GM23338 (cell line): Measurements from ENCODE around the gene RNF11. TPM values are rescaled to one million over a fixed set of nuclear protein-coding genes. Genes with fewer than 3 reads are reported as not detected.

Source experiments
- ATAC-seq: fragments of 200-7000 bp; cut with Tn5 transposase; 3 replicates; pipeline ENCODE4 v1.9.1; 2020
- DNase-seq: peaks from one replicate; pipeline ENCODE4 v3.0.0-alpha.2; 2015; ENCODE audit warnings: low spot score
- H2AFZ ChIP-seq: fragments of 200-600 bp; sonication (generic); 2 replicates; pipeline ENCODE4 v1.8.0; 2016; ENCODE audit warnings: antibody characterized with exemption, mild to moderate bottlenecking, moderate library complexity
- H3F3A ChIP-seq: fragments of 200-600 bp; sonication (generic); replicated peaks from 2 replicates; pipeline ENCODE4 v1.8.0; 2017; ENCODE audit warnings: antibody characterized with exemption, mixed run types, low read depth
- H3K27ac ChIP-seq: fragments of 200-600 bp; sonication (generic); 2 replicates; pipeline ENCODE4 v1.6.1; 2016; ENCODE audit warnings: low read depth
- H3K27me3 ChIP-seq: fragments of 200-600 bp; sonication (generic); 2 replicates; pipeline ENCODE4 v1.8.0; 2016; ENCODE audit warnings: mild to moderate bottlenecking, mixed run types, moderate library complexity; ENCODE audit not compliant: insufficient read depth
- H3K36me3 ChIP-seq: fragments of 200-600 bp; sonication (generic); 2 replicates; pipeline ENCODE4 v1.8.0; 2016; ENCODE audit warnings: mild to moderate bottlenecking; ENCODE audit not compliant: insufficient read depth
- H3K4me1 ChIP-seq: fragments of 200-600 bp; sonication (generic); 2 replicates; pipeline ENCODE4 v1.8.0; 2016; ENCODE audit warnings: mild to moderate bottlenecking, moderate library complexity; ENCODE audit not compliant: insufficient read depth
- H3K4me2 ChIP-seq: fragments of 200-600 bp; sonication (generic); 2 replicates; pipeline ENCODE4 v1.7.1; 2017; ENCODE audit warnings: mixed run types
- H3K4me3 ChIP-seq: fragments of 200-600 bp; sonication (generic); 2 replicates; pipeline ENCODE4 v1.6.1; 2016; ENCODE audit warnings: mixed run types
- H3K79me2 ChIP-seq: fragments of 200-600 bp; sonication (generic); replicated peaks from 2 replicates; pipeline ENCODE4 v1.8.0; 2017; ENCODE audit warnings: mild to moderate bottlenecking; ENCODE audit not compliant: insufficient read depth
- H3K9me2 ChIP-seq: fragments of 200-600 bp; sonication (generic); 2 replicates; pipeline ENCODE4 v1.8.0; 2017; ENCODE audit not compliant: insufficient read depth
- H4K20me1 ChIP-seq: fragments of 200-600 bp; sonication (generic); replicated peaks from 2 replicates; pipeline ENCODE4 v1.8.0; 2017; ENCODE audit warnings: mild to moderate bottlenecking; ENCODE audit not compliant: insufficient read depth
- H3K27ac Mint-ChIP-seq: 2 replicates; pipeline ENCODE4 v1.8.0; 2020; ENCODE audit warnings: inconsistent platforms, mild to moderate bottlenecking, moderate library complexity, mixed read lengths
- H3K27me3 Mint-ChIP-seq: 3 replicates; pipeline ENCODE4 v1.8.0; 2022; ENCODE audit warnings: low read depth, mild to moderate bottlenecking, moderate library complexity, mixed read lengths, inconsistent platforms; ENCODE audit not compliant: insufficient read depth, poor library complexity
- H3K36me3 Mint-ChIP-seq: 3 replicates; pipeline ENCODE4 v1.8.0; 2021; ENCODE audit warnings: low read depth, mild to moderate bottlenecking, inconsistent platforms, moderate library complexity, mixed read lengths
- H3K4me1 Mint-ChIP-seq: 3 replicates; pipeline ENCODE4 v1.8.0; 2020; ENCODE audit warnings: mild to moderate bottlenecking, inconsistent platforms, mixed read lengths
- H3K4me3 Mint-ChIP-seq: 3 replicates; pipeline ENCODE4 v1.8.0; 2021; ENCODE audit warnings: moderate library complexity, mild to moderate bottlenecking, inconsistent platforms, mixed read lengths
- H3K9me3 Mint-ChIP-seq: 3 replicates; pipeline ENCODE4 v1.8.0; 2020; ENCODE audit warnings: moderate library complexity, mild to moderate bottlenecking, inconsistent platforms, mixed read lengths
- CREB1 ChIP-seq: fragments of 250-450 bp; sonication (Bioruptor Pico); IDR thresholded peaks from 2 replicates; pipeline ENCODE4 v1.5.0; 2020; ENCODE audit warnings: low read depth, mild to moderate bottlenecking, moderate library complexity
- CTCF ChIP-seq, 2 experiments: fragments of 200-600 bp in 1 of 2; sonication (generic) in 1 of 2; conservative IDR thresholded peaks; 2 replicates each; pipeline versions ENCODE4 v1.5.1 to v1.6.1; 2016 to 2017; ENCODE audit warnings: antibody characterized with exemption in 2 of 2, low read depth in 2 of 2, mild to moderate bottlenecking in 2 of 2, moderate library complexity in 1 of 2
- ETS1 ChIP-seq: IDR thresholded peaks from 2 replicates; pipeline ENCODE4 v1.6.1; 2016; ENCODE audit warnings: antibody characterized with exemption
- EZH2 ChIP-seq: fragments of 200-600 bp; sonication (generic); IDR thresholded peaks from one replicate; pipeline ENCODE4 v1.8.0; 2017; ENCODE audit warnings: antibody characterized with exemption, mild to moderate bottlenecking, low read depth; ENCODE audit not compliant: unreplicated experiment
- EZH2phosphoT487 ChIP-seq: fragments of 200-600 bp; sonication (generic); IDR thresholded peaks from one replicate; pipeline ENCODE4 v1.8.1; 2018; ENCODE audit warnings: antibody characterized with exemption; ENCODE audit not compliant: unreplicated experiment
- JUNB ChIP-seq: IDR thresholded peaks from one replicate; pipeline ENCODE4 v1.6.1; 2016; ENCODE audit warnings: antibody characterized with exemption; ENCODE audit not compliant: unreplicated experiment
- POLR2AphosphoS5 ChIP-seq: IDR thresholded peaks from 2 replicates; pipeline ENCODE4 v1.6.1; 2016; ENCODE audit warnings: antibody characterized with exemption, low read depth
- REST ChIP-seq: IDR thresholded peaks from one replicate; pipeline ENCODE4 v1.6.1; 2018; ENCODE audit warnings: antibody characterized with exemption; ENCODE audit not compliant: unreplicated experiment
- STAT1 ChIP-seq: IDR thresholded peaks from one replicate; pipeline ENCODE4 v1.6.1; 2016; ENCODE audit warnings: antibody characterized with exemption; ENCODE audit not compliant: unreplicated experiment
- ZNF114 ChIP-seq: fragments of 250-450 bp; sonication (Bioruptor Pico); IDR thresholded peaks from 2 replicates; pipeline ENCODE4 v1.5.0; 2020; ENCODE audit warnings: mild to moderate bottlenecking, moderate library complexity
- ZNF331 ChIP-seq: fragments of 250-450 bp; sonication (Bioruptor Pico); IDR thresholded peaks from 2 replicates; pipeline ENCODE4 v1.5.0; 2020; ENCODE audit warnings: low read depth, mild to moderate bottlenecking, moderate library complexity
- ZNF462 ChIP-seq: fragments of 250-450 bp; sonication (Bioruptor Pico); IDR thresholded peaks from 2 replicates; pipeline ENCODE4 v1.5.0; 2020; ENCODE audit warnings: mild to moderate bottlenecking, moderate library complexity
- polyA plus RNA-seq: library from polyadenylated mRNA; unstranded; fragments of >200 nt; fragmentation: Nextera tagmentation; extraction: Ambion mirVana; gene quantifications from 2 replicates; pipeline ENCODE4 v1.2.1, GENCODE V29; 2016
- total RNA-seq: library from RNA; depleted of rRNA; stranded (reverse); fragments of >200 nt; shearing (Covaris generic); gene quantifications from 2 replicates; pipeline ENCODE4 v1.2.3, GENCODE V29; 2014

RNF11 gene
- total and polyA plus RNA-seq, 2 experiments from 2014 or later: 22.3 to 43.0 TPM

DNA sequence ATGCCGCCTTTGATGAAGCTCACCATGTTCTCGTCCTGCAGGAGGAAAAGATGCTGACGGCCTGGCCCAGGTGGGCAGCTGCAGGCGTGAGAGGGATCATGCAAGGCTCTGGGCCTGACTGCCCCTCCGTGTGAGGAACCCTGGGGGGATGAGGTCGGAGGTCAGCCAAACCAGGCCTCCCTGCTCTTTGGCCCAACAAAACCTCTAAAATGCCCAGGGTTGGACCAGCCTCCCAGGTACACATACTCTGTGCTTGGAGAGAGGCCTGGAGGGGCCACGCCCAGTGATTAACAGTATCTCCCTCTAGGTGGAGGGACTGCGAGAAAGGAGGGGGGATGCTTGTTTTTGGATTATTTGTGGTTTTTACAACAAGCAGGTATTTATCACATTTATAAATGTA, 73.2 kb downstream of the RNF11 start (continued):
- no peak for TF ChIP-seq CREB1
- TF ChIP-seq ZNF114 (CRISPR knock-in tag): no peak
- TF ChIP-seq JUNB: no peak

- Mint-ChIP-seq H3K9me3 (no peaks in the 10 kb centered on the region; the same call in 2 of the 3 replicates), H3K4me3 (no peak overlapping the region), H3K4me1 (peaks cover 11% of the 10 kb centered on the region; the same call in 2 of the 3 replicates), H3K27me3 (peaks cover 10% of the 10 kb centered on the region), H3K27ac (no peak overlapping the region), H3K36me3 (no peaks in the 10 kb centered on the region)
- H3F3A ChIP-seq: no peaks in the 10 kb centered on the region
- ATAC-seq: no peak
- H3K4me3 ChIP-seq: no peak overlapping the region
- TF ChIP-seq ZNF331 (CRISPR knock-in tag): no peak
- TF ChIP-seq ZNF462 (CRISPR knock-in tag): no peak
- no peak for TF ChIP-seq EZH2phosphoT487
- no peak for TF ChIP-seq REST
- TF ChIP-seq CREB1: no peak
- TF ChIP-seq CTCF (conservative IDR thresholded peaks at IDR 0.05; ENCODE audit: low read depth in 2 of 2): no peak
- TF ChIP-seq STAT1: no peak
- TF ChIP-seq ETS1: no peak
- no peak for TF ChIP-seq EZH2
- no peak for TF ChIP-seq POLR2AphosphoS5
- no peaks in the 10 kb centered on the region for H3K9me2 ChIP-seq
- no peak overlapping the region for H3K27ac ChIP-seq
- H3K36me3 ChIP-seq: no peaks in the 10 kb centered on the region
- no peak overlapping the region for H3K4me2 ChIP-seq
- no peaks in the 10 kb centered on the region for H4K20me1 ChIP-seq
- DNase-seq: no peak
- H2AFZ ChIP-seq: no peak overlapping the region
- no peaks in the 10 kb centered on the region for H3K27me3 ChIP-seq
- H3K4me1 ChIP-seq: no peaks in the 10 kb centered on the region
- H3K79me2 ChIP-seq: no peaks in the 10 kb centered on the region
Measured at GRCh38 chr1:51310871-51311613, 75.0 kb downstream of the RNF11 start.
